Activated T-helper 2 cell treated with anti-CD3 and anti-CD28 coated beads, Interferon-gamma antibody, Interleukin-2, Interleukin-4, amounts not matched to agents 10 μg/mL and 5 μg/mL and 100 μg/mL, durations not matched to agents 14 hours and 24 hours and 36 hours (primary cell): Measurements from ENCODE around the gene OR10H5. TPM values are rescaled to one million over a fixed set of nuclear protein-coding genes. Genes with fewer than 3 reads are reported as not detected.
"Not testable (repeated sequence)": the region's sequence is repeated elsewhere in the genome, so short reads cannot be mapped to it uniquely, and the experiment has no call there.

ENCODE experiments used
- DNase-seq: peaks from one replicate; pipeline ENCODE4 v3.0.0; 2021; ENCODE audit warnings: low spot score
- H3K27ac Mint-ChIP-seq: one replicate; pipeline ENCODE4 v1.8.0; 2021; ENCODE audit warnings: mixed read lengths
- H3K27me3 Mint-ChIP-seq: one replicate; pipeline ENCODE4 v1.8.0; 2021; ENCODE audit warnings: low read depth, mixed read lengths
- H3K36me3 Mint-ChIP-seq: one replicate; pipeline ENCODE4 v1.8.0; 2021; ENCODE audit warnings: low read depth, mixed read lengths
- H3K4me1 Mint-ChIP-seq: one replicate; pipeline ENCODE4 v1.8.0; 2021; ENCODE audit warnings: low read depth, mixed read lengths
- H3K4me3 Mint-ChIP-seq: one replicate; pipeline ENCODE4 v1.8.0; 2021; ENCODE audit warnings: low read depth, mild to moderate bottlenecking, moderate library complexity, mixed read lengths
- H3K9me3 Mint-ChIP-seq: one replicate; pipeline ENCODE4 v1.8.0; 2021; ENCODE audit warnings: mixed read lengths
- intact Hi-C: fragments of 100-400 bp; cut with micrococcal nuclease; formaldehyde crosslinking; loops from one replicate; pipeline ENCODE4 v1.15.1; 2023
- total RNA-seq: library from RNA; stranded (reverse); gene quantifications from 2 replicates; pipeline ENCODE4 v1.2.3, GENCODE V29; 2022

OR10H5 gene
- total RNA-seq = not detected in 2 replicates

DNA sequence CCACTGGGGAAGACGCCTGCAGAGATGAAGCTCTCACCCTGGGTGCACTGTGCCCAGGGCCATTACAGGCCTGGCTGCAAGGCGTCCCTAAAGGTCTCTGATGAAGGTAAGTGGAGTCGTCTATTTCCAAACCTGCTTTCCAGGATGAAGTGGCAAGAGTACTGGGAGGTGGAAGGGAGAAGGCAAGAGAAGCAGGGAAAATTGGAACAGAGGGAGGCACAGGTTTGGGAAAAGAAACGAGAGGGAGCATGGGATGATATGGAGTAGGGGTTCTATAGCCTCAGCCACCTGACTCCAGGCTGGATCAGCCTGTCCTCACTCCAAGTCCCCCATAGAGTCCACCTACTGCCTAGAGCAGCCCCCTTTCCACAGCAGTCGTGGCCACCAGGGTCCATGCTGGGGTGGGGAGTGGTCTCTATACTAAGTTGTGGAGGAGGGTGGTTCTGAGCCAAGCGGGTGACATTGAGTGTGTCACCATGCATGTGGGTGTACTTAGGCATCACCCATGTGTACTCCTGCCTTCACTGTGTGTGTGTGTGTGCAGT, at the start of gene OR10H5:
Gene OR10H5 (plus strand): TSS at position 51 of the 545 bp plus-strand sequence. CDS start 6,388 bp downstream, outside the sequence.
- H3K27me3 Mint-ChIP-seq = peaks cover 8% of the 10 kb centered on the region
- no peaks in the 10 kb centered on the region for H3K4me1 Mint-ChIP-seq
- no peak for DNase-seq
- no peaks in the 10 kb centered on the region for H3K9me3 Mint-ChIP-seq
- no peaks in the 10 kb centered on the region for H3K36me3 Mint-ChIP-seq
- no peak within 1 kb of the TSS for H3K27ac Mint-ChIP-seq
- intact Hi-C loops = no loop called here
- no peak within 1 kb of the TSS for H3K4me3 Mint-ChIP-seq

DNA sequence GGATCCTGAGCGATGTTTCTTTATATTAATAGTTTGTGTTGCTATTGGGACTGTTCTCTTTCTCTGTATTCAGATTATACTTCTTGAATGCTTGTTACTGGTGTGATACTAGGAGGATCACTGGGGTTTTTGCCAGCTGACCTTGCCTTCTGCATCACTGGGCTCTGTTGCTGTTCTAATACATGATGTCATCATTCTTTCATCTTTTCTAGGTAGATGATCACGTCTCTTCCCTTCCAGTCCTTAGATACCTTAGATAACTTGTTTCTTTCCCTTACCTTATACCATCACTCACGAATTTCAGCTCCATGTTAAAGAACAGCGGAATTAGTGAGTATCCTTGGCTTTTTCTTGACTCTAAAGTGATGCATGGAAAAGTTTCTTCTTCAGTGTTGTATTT, 49.7 kb upstream of the OR10H5 start, which contains the start of gene OR10H3:
Gene OR10H3 (plus strand): TSS at position 264 of the 400 bp plus-strand sequence. CDS start 3,408 bp downstream, outside the sequence.
- Mint-ChIP-seq H3K4me1 (no peaks in the 10 kb centered on the region), H3K27ac (no peak within 1 kb of the TSS), H3K27me3 (peaks cover 3% of the 10 kb centered on the region), H3K9me3 (peaks cover 23% of the 10 kb centered on the region), H3K4me3 (no peak within 1 kb of the TSS), H3K36me3 (no peaks in the 10 kb centered on the region)
- intact Hi-C loops = no loop called here
- no peak for DNase-seq

DNA sequence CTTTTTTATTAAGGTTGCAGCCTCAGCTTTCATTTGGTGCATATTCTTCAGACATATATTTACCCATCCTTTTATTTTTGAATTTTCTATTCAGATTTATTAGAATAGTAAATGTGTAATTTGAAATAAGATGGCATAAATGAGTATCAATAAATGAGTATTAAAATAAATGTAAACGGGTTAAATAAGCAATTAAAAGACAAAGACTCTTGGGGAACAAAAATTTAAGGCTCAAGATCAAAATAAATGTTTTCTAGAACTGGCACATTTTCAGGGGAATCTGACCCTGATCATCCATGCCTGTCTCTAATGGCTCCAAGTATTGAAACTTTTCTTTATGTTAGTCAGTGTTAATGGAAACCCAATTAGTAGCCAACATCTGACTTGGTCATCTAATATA, 46.7 kb upstream of the OR10H5 start:
- peaks cover 23% of the 10 kb centered on the region for H3K9me3 Mint-ChIP-seq

DNA sequence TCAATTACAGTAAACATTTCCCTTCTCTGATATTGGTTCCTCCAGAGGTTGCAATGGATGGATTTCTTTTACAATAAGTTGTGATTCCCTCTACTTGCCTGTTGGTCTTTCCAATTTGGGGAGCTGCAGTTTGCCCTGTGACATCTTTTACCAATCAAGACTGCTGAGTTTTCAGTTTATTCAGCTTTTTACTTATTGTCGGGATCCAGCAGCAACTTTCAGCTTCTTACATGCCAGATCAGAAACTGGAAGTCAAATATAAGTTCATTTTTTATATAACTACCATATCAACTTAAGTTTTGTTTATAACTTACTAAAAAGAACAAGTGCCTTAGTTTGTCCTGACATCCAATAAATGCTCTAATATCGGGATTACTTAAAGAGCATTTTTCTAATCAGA, 39.2 kb upstream of the OR10H5 start:
- Mint-ChIP-seq H3K27me3 (peaks cover 42% of the 10 kb centered on the region), H3K4me3 (no peak overlapping the region), H3K36me3 (no peaks in the 10 kb centered on the region), H3K9me3 (no peaks in the 10 kb centered on the region), H3K27ac (no peak overlapping the region), H3K4me1 (no peaks in the 10 kb centered on the region)
- intact Hi-C loops = no loop called here
- no peak for DNase-seq

More for the DNA sequence above, 46.7 kb upstream of the OR10H5 start:
- no peak for DNase-seq
- H3K27ac Mint-ChIP-seq = no peak overlapping the region
- H3K27me3 Mint-ChIP-seq = peaks cover 7% of the 10 kb centered on the region
- intact Hi-C loops = no loop called here
- H3K4me3 Mint-ChIP-seq = no peak overlapping the region
- no peaks in the 10 kb centered on the region for H3K36me3 Mint-ChIP-seq
- no peaks in the 10 kb centered on the region for H3K4me1 Mint-ChIP-seq

DNA sequence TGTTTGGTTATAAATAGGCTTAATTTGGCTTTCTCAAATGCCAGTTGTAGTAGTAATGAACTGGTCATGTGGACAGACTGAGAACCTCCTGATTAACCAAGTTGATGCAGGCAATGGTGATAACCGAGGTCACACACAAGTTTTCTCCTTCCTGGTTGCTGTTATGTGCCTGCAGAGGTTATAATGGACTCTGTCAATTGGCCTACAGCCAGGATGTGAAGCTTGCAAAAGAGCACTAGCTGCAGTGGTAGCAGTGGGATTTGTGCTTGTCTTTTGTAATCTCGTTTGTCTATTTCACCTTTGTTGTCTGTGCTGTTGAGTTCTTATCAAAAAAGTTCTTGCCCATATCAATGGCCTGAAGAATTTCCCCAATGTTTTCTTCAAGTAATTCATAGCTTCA, 29.1 kb upstream of the OR10H5 start:
- intact Hi-C loops = no loop called here
- DNase-seq = no peak
- H3K27ac Mint-ChIP-seq = no peak overlapping the region
- peaks cover 8% of the 10 kb centered on the region for H3K9me3 Mint-ChIP-seq
- H3K27me3 Mint-ChIP-seq = peaks cover 45% of the 10 kb centered on the region
- H3K4me1 Mint-ChIP-seq = peaks cover 6% of the 10 kb centered on the region
- no peaks in the 10 kb centered on the region for H3K36me3 Mint-ChIP-seq
- no peak overlapping the region for H3K4me3 Mint-ChIP-seq

GRCh38 chr19:15759962-15760565, 27.4 kb upstream of the OR10H5 start:
- H3K36me3 Mint-ChIP-seq = no peaks in the 10 kb centered on the region
- H3K27me3 Mint-ChIP-seq = peaks cover 38% of the 10 kb centered on the region
- H3K27ac Mint-ChIP-seq = no peak overlapping the region
- no peak for DNase-seq
- peaks cover 6% of the 10 kb centered on the region for H3K4me1 Mint-ChIP-seq
- H3K4me3 Mint-ChIP-seq = no peak overlapping the region
- intact Hi-C loops = no loop called here
- peaks cover 8% of the 10 kb centered on the region for H3K9me3 Mint-ChIP-seq

GRCh38 chr19:15769586-15769985, 17.9 kb upstream of the OR10H5 start:
- Mint-ChIP-seq H3K4me1 (no peaks in the 10 kb centered on the region), H3K36me3 (no peaks in the 10 kb centered on the region), H3K27me3 (peaks cover 6% of the 10 kb centered on the region), H3K27ac (no peak overlapping the region), H3K4me3 (no peak overlapping the region), H3K9me3 (no peaks in the 10 kb centered on the region)
- intact Hi-C loops = no loop called here
- no peak for DNase-seq

- H3K4me1 Mint-ChIP-seq, H3K9me3 Mint-ChIP-seq, H3K36me3 Mint-ChIP-seq, H3K27ac Mint-ChIP-seq, DNase-seq, H3K4me3 Mint-ChIP-seq, intact Hi-C loops, H3K27me3 Mint-ChIP-seq: not testable (repeated sequence)
These were observed 13.3 kb upstream of the OR10H5 start for GRCh38 chr19:15774159-15774558.

DNA sequence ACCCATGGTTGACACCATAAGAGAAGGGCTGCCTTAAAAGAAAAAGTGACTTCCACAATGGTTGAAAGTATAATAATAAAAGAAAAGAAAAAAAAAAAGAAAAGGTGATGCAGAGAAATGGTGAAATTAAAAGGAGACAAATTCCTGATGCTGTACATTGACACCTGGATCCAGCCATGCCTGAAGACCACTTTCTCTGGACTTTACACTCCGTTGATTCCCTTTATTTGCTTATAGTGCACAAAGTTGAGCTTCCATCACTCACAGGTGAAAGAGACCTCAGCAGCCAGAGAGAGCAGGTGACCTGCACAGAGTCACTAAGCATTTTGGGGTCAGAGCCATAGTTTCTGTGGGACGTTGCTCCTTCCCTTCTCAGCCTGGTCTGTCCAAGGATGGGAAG, 12.2 kb upstream of the OR10H5 start:
- intact Hi-C loops = no loop called here
- no peak overlapping the region for H3K4me3 Mint-ChIP-seq
- H3K4me1 Mint-ChIP-seq = no peaks in the 10 kb centered on the region
- H3K27me3 Mint-ChIP-seq = peaks cover 4% of the 10 kb centered on the region
- no peak for DNase-seq
- no peaks in the 10 kb centered on the region for H3K9me3 Mint-ChIP-seq
- H3K36me3 Mint-ChIP-seq = no peaks in the 10 kb centered on the region
- no peak overlapping the region for H3K27ac Mint-ChIP-seq

DNA sequence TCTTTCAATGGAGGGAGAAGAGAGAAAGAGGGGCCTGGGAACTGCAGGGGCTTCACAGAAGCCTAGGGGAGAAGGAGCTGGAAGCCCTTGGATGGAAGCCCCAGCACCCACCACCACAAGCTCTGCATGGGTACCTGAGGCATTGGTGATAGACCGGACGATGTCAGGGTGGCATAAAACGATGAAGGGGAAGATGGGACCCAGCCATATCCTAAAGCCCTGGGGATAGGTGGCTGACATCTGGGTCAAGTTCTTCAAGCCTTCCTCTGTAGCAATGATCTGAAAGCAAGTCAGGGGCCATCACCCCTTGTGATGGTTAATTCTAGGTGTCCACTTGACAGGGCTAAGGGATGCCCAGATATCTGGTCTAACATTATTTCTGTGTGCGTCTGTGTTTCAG, 11.2 kb upstream of the OR10H5 start:
- H3K27ac Mint-ChIP-seq = no peak overlapping the region
- no peaks in the 10 kb centered on the region for H3K36me3 Mint-ChIP-seq
- no peak overlapping the region for H3K4me3 Mint-ChIP-seq
- no peak for DNase-seq
- no peaks in the 10 kb centered on the region for H3K9me3 Mint-ChIP-seq
- peaks cover 3% of the 10 kb centered on the region for H3K27me3 Mint-ChIP-seq
- intact Hi-C loops = no loop called here
- no peaks in the 10 kb centered on the region for H3K4me1 Mint-ChIP-seq

DNA sequence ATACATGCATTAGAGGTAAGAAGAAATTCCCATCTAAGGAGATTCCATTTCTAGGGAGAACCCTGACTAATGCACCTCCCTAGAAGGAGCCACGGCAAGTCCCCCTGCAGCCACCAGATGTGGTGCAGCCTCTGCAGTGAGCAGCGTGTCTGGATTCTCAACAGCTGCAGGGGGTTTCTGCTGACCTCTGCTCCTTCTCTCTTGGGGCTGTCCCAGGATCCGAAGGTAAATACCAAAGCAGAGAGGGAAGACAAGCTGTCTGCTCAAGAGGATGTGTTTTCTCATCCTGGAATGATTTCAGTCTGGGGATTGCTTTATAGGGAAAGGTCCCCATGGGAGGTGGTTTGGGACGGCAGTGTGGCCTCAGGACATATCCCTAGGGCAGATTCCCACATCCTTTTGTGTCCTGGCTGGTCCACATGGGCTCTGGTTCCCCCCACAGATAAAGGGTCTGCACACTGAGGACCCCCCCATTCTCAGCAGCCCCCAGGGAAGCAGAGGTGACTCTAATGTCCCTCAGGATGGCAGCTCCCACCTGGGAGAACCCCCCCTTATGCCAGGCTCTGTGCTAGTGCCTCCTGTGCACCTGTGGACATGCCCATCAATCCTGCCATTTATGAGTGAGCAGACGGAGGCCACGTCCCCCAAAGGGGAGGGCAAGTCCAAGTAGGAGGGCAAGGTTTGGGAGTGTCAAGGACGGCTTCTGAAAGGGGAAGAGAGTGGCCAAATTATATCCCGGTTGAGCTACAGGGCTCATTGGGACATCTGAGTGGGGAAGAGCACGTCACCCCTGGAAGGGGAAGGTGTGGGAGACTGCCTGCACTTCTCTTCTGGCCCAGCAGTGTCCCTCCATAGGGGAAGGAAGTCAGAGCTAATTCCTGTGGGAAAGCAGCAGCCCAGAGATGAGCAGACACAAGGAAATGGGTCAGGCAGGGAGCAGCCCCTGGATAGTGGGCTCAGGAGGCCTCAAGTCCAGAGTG, 10.2 kb upstream of the OR10H5 start:
- Mint-ChIP-seq H3K27ac (no peak overlapping the region), H3K4me1 (no peaks in the 10 kb centered on the region), H3K36me3 (no peaks in the 10 kb centered on the region), H3K27me3 (peaks cover 2% of the 10 kb centered on the region), H3K9me3 (no peaks in the 10 kb centered on the region), H3K4me3 (no peak overlapping the region)
- DNase-seq = no peak
- intact Hi-C loops = no loop called here

DNA sequence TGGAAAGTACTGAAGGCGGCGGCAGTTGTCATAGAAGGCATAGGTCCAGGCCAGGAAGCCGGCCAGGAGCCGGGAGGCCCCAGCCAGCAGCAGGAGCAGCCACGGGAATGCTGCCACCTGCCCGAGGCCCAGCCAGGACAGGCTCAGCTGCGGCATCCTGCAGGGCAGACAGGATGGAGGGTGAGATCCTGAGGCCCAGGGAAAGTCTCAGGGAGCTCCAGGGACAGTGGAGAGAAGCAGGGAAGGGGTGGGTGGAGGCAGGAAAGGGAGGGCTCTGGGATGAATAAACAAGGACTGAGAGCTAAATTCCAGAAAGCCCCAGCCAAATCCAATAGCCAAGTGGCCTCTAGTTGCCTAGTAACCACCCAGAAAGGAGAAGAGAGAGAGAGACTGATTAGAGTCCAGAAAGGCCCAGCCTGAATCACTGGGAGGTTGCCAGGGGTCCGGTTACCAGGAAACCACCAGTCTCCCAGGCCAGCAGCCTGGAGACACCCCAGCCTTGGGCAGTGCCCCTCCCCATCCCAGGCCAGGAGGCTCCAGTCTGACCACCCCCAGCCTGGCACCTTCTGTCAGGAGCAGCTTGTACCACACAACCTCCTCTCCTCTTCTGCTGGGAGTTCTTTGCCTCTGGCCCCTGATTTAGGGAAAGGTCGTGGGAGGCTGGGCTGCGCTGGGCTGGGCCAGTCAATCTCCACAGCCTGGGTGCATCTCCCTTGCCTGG, 7.5 kb upstream of the OR10H5 start:
- Mint-ChIP-seq H3K36me3 (no peaks in the 10 kb centered on the region), H3K9me3 (no peaks in the 10 kb centered on the region), H3K27ac (no peak overlapping the region), H3K4me1 (no peaks in the 10 kb centered on the region), H3K4me3 (no peak overlapping the region), H3K27me3 (peaks cover 3% of the 10 kb centered on the region)
- intact Hi-C loops = no loop called here
- no peak for DNase-seq
